K562 (cell line): Measurements from ENCODE around the gene TMEM203. TPM values are rescaled to one million over a fixed set of nuclear protein-coding genes. Genes with fewer than 3 reads are reported as not detected.
A peak's percentile ranks its signal among the peaks of the same experiment; 100 is the strongest.

ENCODE experiments used
- ATAC-seq: fragments of 200-7000 bp; cut with Tn5 transposase; 3 replicates; pipeline ENCODE4 v1.9.1; 2020; ENCODE audit warnings: moderate library complexity
- BruUV-seq: library from RNA; stranded (reverse); fragments of 400-500 nt; replicated peaks from 2 replicates; lab custom pipeline; 2021; lab: Mats Ljungman, UMichigan
- CTCF ChIA-PET: fragments of 300-600 bp; formaldehyde crosslinking; extraction: SDS; loops from one replicate; lab custom pipeline; 2021; ENCODE audit warnings: low intra/inter-chr PET ratio; lab: Yijun Ruan, JAX
- POLR2A ChIA-PET: fragments of 300-600, 350-650 bp; sonication (Branson Sonifier 250); formaldehyde crosslinking; extraction: SDS; loops from one replicate; lab custom pipeline; 2021; ENCODE audit warnings: antibody characterized with exemption, inconsistent platforms; lab: Yijun Ruan, JAX
- DNase-seq, 4 experiments: peaks; one replicate each; pipeline versions ENCODE4 v3.0.0 to v3.0.0-alpha.2; 2011 to 2018; ENCODE audit warnings: low spot score in 3 of 4, mixed read lengths in 3 of 4; ENCODE audit errors: extremely low read depth in 1 of 4
- FAIRE-seq: peaks from 2 replicates; lab custom pipeline; 2011; peaks lifted over from hg19 to GRCh38; lab: Jason Lieb, UNC
- H2AFZ ChIP-seq: 2 replicates; pipeline ENCODE4 v1.6.0; 2011; ENCODE audit warnings: low read depth, low read length, control low read depth, inconsistent platforms
- H3K27ac ChIP-seq: fragments of 200-600 bp; 3 replicates; pipeline ENCODE4 v1.8.0; 2011; ENCODE audit warnings: low read depth, mild to moderate bottlenecking, control low read depth, inconsistent platforms, low read length, moderate library complexity, mixed read lengths; ENCODE audit errors: extremely low read depth
- H3K27me3 ChIP-seq, 2 experiments: fragments of 300-600 bp in 1 of 2; 2 replicates in 1 of 2; 3 replicates in 1 of 2; pipeline versions ENCODE4 v1.6.0 to v1.8.0; 2011; ENCODE audit warnings: inconsistent platforms in 2 of 2, low read length in 2 of 2, mild to moderate bottlenecking in 1 of 2, mixed read lengths in 1 of 2, moderate library complexity in 1 of 2; ENCODE audit not compliant: control insufficient read depth in 2 of 2, insufficient read depth in 2 of 2
- H3K36me3 ChIP-seq: fragments of 300-600 bp; 3 replicates; pipeline ENCODE4 v1.8.0; 2011; ENCODE audit warnings: mild to moderate bottlenecking, low read length, inconsistent platforms; ENCODE audit not compliant: control insufficient read depth, insufficient read depth
- H3K4me1 ChIP-seq, 2 experiments: fragments of 200-600 bp in 1 of 2; replicated peaks in 1 of 2; 2 replicates in 1 of 2; 3 replicates in 1 of 2; pipeline versions ENCODE4 v1.5.1 to v1.8.0; 2011; ENCODE audit warnings: inconsistent platforms in 2 of 2, low read length in 2 of 2, mild to moderate bottlenecking in 1 of 2, mixed read lengths in 1 of 2, moderate library complexity in 1 of 2; ENCODE audit not compliant: control insufficient read depth in 2 of 2, insufficient read depth in 2 of 2
- H3K4me2 ChIP-seq: 2 replicates; pipeline ENCODE4 v1.6.1; 2011; ENCODE audit warnings: low read length, control low read depth, inconsistent platforms, mixed read lengths; ENCODE audit not compliant: insufficient read depth
- H3K4me3 ChIP-seq: fragments of 200-600 bp; sonication (generic), shearing (Covaris generic); 2 replicates; pipeline ENCODE4 v1.5.1; 2016; ENCODE audit warnings: control low read depth, inconsistent platforms
- H3K79me2 ChIP-seq: fragments of 200-600 bp; 3 replicates; pipeline ENCODE4 v1.8.0; 2011; ENCODE audit warnings: low read length, inconsistent platforms; ENCODE audit not compliant: control insufficient read depth, insufficient read depth
- H3K9ac ChIP-seq, 2 experiments: 2 replicates each; pipeline versions ENCODE4 v1.6.0 to v1.6.1; 2011; ENCODE audit warnings: low read depth in 2 of 2, low read length in 2 of 2, control low read depth in 1 of 2, inconsistent platforms in 1 of 2, mild to moderate bottlenecking in 1 of 2, mixed read lengths in 1 of 2; ENCODE audit not compliant: insufficient read depth in 1 of 2
- H3K9me1 ChIP-seq: one replicate; pipeline ENCODE4 v1.6.0; 2011; ENCODE audit warnings: inconsistent platforms, mild to moderate bottlenecking, low read length, moderate library complexity; ENCODE audit not compliant: control insufficient read depth, insufficient read depth
- H3K9me3 ChIP-seq: replicated peaks from 2 replicates; pipeline ENCODE4 v1.5.1; 2011; ENCODE audit warnings: low read depth, low read length, inconsistent platforms; ENCODE audit not compliant: control insufficient read depth, insufficient read depth
- H4K20me1 ChIP-seq: replicated peaks from 2 replicates; pipeline ENCODE4 v1.6.1; 2011; ENCODE audit warnings: low read length, inconsistent platforms, mixed read lengths; ENCODE audit not compliant: control insufficient read depth, insufficient read depth
- ATF4 ChIP-seq: fragments of 450-650 bp; formaldehyde crosslinking; IDR thresholded peaks from 2 replicates; pipeline ENCODE4 v1.4.0; 2022; ENCODE audit warnings: mild to moderate bottlenecking, moderate library complexity
- CBFA2T2 ChIP-seq: fragments of 450-650 bp; conservative IDR thresholded peaks from 2 replicates; pipeline ENCODE4 v1.6.1; 2017; ENCODE audit warnings: mild to moderate bottlenecking
- CBFA2T3 ChIP-seq: fragments of 450-650 bp; IDR thresholded peaks from 2 replicates; pipeline ENCODE4 v1.6.1; 2017
- CSDE1 ChIP-seq, 2 experiments: fragments of 450-650 bp; IDR thresholded peaks; 2 replicates each; pipeline ENCODE4 v1.6.1; 2016; ENCODE audit warnings: mild to moderate bottlenecking in 1 of 2
- DNMT1 ChIP-seq: fragments of 450-650 bp; IDR thresholded peaks from 2 replicates; pipeline ENCODE4 v1.6.1; 2016; ENCODE audit warnings: antibody characterized with exemption, mild to moderate bottlenecking
- STAT6 ChIP-seq: sonication (generic); formaldehyde crosslinking; IDR thresholded peaks from 2 replicates; pipeline ENCODE4 v1.8.1; 2023; ENCODE audit warnings: mild to moderate bottlenecking, missing genetic modification reagents
- TAL1 ChIP-seq: fragments of 450-650 bp; IDR thresholded peaks from 2 replicates; pipeline ENCODE4 v1.6.1; 2016; ENCODE audit warnings: mild to moderate bottlenecking
- TEAD4 ChIP-seq, 2 experiments: sonication (generic) in 1 of 2; formaldehyde crosslinking in 1 of 2; IDR thresholded peaks; 2 replicates each; pipeline versions ENCODE4 v1.6.1 to v1.8.0; 2012 to 2022; ENCODE audit warnings: borderline replicate concordance in 1 of 2, inconsistent platforms in 1 of 2, low read length in 1 of 2, mild to moderate bottlenecking in 1 of 2, missing genetic modification reagents in 1 of 2
- ZC3H4 ChIP-seq: sonication (generic); formaldehyde crosslinking; IDR thresholded peaks from 2 replicates; pipeline ENCODE4 v1.9.0; 2021; ENCODE audit warnings: missing genetic modification reagents, borderline replicate concordance
- ZNF407 ChIP-seq: fragments of 450-650 bp; IDR thresholded peaks from 2 replicates; pipeline ENCODE4 v1.6.1; 2016; ENCODE audit warnings: low read depth
- ZNF699 ChIP-seq: fragments of 250-450 bp; sonication (Bioruptor Pico); IDR thresholded peaks from 2 replicates; pipeline ENCODE4 v1.8.0; 2021; ENCODE audit warnings: mild to moderate bottlenecking, moderate library complexity; ENCODE audit not compliant: insufficient replicate concordance
- ZNF75A ChIP-seq: fragments of 450-650 bp; formaldehyde crosslinking; IDR thresholded peaks from 2 replicates; pipeline ENCODE4 v1.4.0; 2020; ENCODE audit warnings: mild to moderate bottlenecking
- WGBS: fragments of 100-300 bp; shearing (Covaris generic); methylation state at CpG from one replicate; pipeline ENCODE4 v1.1.6; 2016; ENCODE audit warnings: low coverage, mixed read lengths; ENCODE audit not compliant: insufficient coverage; ENCODE audit errors: missing lambda C conversion rate; 5-methylcytosine and 5-hydroxymethylcytosine counted together
- in situ Hi-C: fragments of 300-500 bp; cut with MboI; formaldehyde crosslinking; loops from 4 replicates; pipeline ENCODE4 v1.15.0; 2018; ENCODE audit warnings: inconsistent platforms, mixed read lengths
- intact Hi-C: fragments of 100-400 bp; cut with micrococcal nuclease; formaldehyde crosslinking; loops from 2 replicates; pipeline ENCODE4 v1.14.2; 2022
- polyA plus RNA-seq, 8 experiments: library from polyadenylated mRNA; depleted of rRNA in 4 of 8; stranded (reverse) in 5 of 8; unstranded in 3 of 8; fragments of >200 nt; fragmentation: Nextera tagmentation in 2 of 8; fragmentation: Illumina TruSeq in 1 of 8; extraction: Ambion mirVana in 2 of 8; extraction: Trizol in 1 of 8; gene quantifications; 2 replicates each; pipeline versions ENCODE4 v1.2.1 to v1.2.3, GENCODE V29; 2011 to 2014; ENCODE audit warnings: inconsistent platforms in 1 of 8, missing spikeins in 1 of 8
- total RNA-seq, 7 experiments: library from RNA; depleted of rRNA in 6 of 7; stranded (reverse); fragments of >200 nt in 6 of 7; fragmentation: Illumina TruSeq in 2 of 7; extraction: Trizol in 2 of 7; gene quantifications; 2 replicates each; pipeline versions ENCODE4 v1.2.1 to v1.2.3, GENCODE V29; 2011 to 2021; ENCODE audit warnings: low replicate concordance in 1 of 7

The TMEM203 gene
- total and polyA plus RNA-seq, 9 of the 15 experiments (the other 6 are each of a cell fraction or from before 2014, with no cell fraction given), result 8.8 to 59.5 (median 37.6) TPM

- H3K9me3 ChIP-seq, result no peaks in the 10 kb centered on the region
- peak overlapping the region; percentile 92 to 98 for H3K9ac ChIP-seq
- POLR2A ChIA-PET, result interaction anchor here (0.5 to 1.3 kb wide), 4 partner anchors 9 to 101 kb away, joined by 3 to 5 read pairs (median 4); no protein-coding TSS in a partner anchor
- no peaks in the 10 kb centered on the region for H3K27me3 ChIP-seq
- peak overlapping the region; percentile 99 for H3K4me3 ChIP-seq
- intact Hi-C loops (no loop called here), in situ Hi-C loops (no loop called here)
- H3K4me2 ChIP-seq, result peak overlapping the region; percentile 95
- H2AFZ ChIP-seq, result no peak overlapping the region
- peaks cover 3% of the 10 kb centered on the region for H4K20me1 ChIP-seq
- no peak for ATAC-seq
- H3K4me1 ChIP-seq, result peaks cover 25 to 52% of the 10 kb centered on the region in 2 experiments
- DNase-seq, result peak in 2 of 4 experiments; percentile 38 to 49
- H3K9me1 ChIP-seq, result peaks cover 3% of the 10 kb centered on the region
- H3K36me3 ChIP-seq, result peaks cover 46% of the 10 kb centered on the region; the same call in 2 of the 3 replicates
- H3K27ac ChIP-seq, result peak overlapping the region; percentile 88
- peaks cover 52% of the 10 kb centered on the region for H3K79me2 ChIP-seq
- no peak for FAIRE-seq
- 18% methylated on average over 6 of the region's 7 CpGs for WGBS
- CTCF ChIA-PET, result no interaction called here
- no TSS peak for BruUV-seq
- no peak for TF ChIP-seq CSDE1 (IDR thresholded peaks at IDR 0.05)
- TF ChIP-seq CBFA2T3, result peak; percentile 72
- TF ChIP-seq CBFA2T2, result peak; percentile 44
- no peak for TF ChIP-seq STAT6
- TF ChIP-seq ZNF407, result no peak
- no peak for TF ChIP-seq ZNF75A (CRISPR knock-in tag)
- peak; percentile 27; the same call in 1 of the 2 replicates for TF ChIP-seq TAL1
- no peak for TF ChIP-seq DNMT1
- TF ChIP-seq TEAD4 (IDR thresholded peaks at IDR 0.05; ENCODE audit: low read length), result peak; percentile 47
- no peak for TF ChIP-seq TEAD4 (CRISPR knock-in tag; IDR thresholded peaks at IDR 0.05; ENCODE audit: borderline replicate concordance)
- TF ChIP-seq ZNF699 (CRISPR knock-in tag), result no peak
- no peak for TF ChIP-seq ATF4 (CRISPR knock-in tag)
- no peak for TF ChIP-seq ZC3H4 (CRISPR knock-in tag)
Measured at GRCh38 chr9:137206602-137207001, 1.2 kb upstream of the TMEM203 start.
